ENCODE measurements around the gene RO60. TPM values are rescaled to one million over a fixed set of nuclear protein-coding genes. Genes with fewer than 3 reads are reported as not detected.
"Not testable (repeated sequence)": the region's sequence is repeated elsewhere in the genome, so short reads cannot be mapped to it uniquely, and the experiment has no call there.

Gene RO60
- total RNA-seq, 2 donors from 2014 or later: 79.4 to 92.0 TPM

DNA sequence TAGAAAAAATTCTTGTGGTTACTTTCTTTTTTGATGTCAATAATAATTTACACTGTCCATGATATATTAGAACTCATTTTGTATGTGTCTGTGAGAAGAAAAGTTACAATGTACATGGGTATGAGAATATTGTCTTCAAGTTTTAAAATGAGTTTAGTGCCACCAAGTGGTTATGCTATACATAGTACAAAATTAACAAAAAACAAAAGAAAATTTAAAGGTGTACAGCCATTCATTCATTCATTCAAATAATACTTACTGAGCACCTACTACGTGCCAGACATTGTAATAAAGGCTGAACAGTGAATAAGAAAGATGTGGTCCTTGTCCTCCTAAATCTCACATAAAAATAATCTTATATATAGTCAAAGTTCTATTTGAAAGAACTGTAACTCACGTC is 28.0 kb upstream of the RO60 start:
- Histone ChIP-seq H3K27ac (ENCODE audit: low read depth, low read length) (no peak overlapping the region), H3K9ac (ENCODE audit: extremely low read depth, low read length, poor library complexity, severe bottlenecking) (no peak overlapping the region), H3K27me3 (ENCODE audit: control insufficient read depth, insufficient read depth, low read length, poor library complexity, severe bottlenecking) (no peaks in the 10 kb centered on the region), H3K4me1 (ENCODE audit: control insufficient read depth, insufficient read depth, low read length) (no peaks in the 10 kb centered on the region), H3K9me3 (ENCODE audit: control insufficient read depth, low read length) (no peaks in the 10 kb centered on the region), H3K4me3 (ENCODE audit: low read length) (no peak overlapping the region), H3K36me3 (ENCODE audit: control insufficient read depth, insufficient read depth, low read length) (peaks cover 13% of the 10 kb centered on the region)
- whole genome bisulfite sequencing, 2 experiments (ENCODE audit: insufficient coverage in 1 of 2, insufficient read length in 1 of 2): 100% methylated on average over 1 of the region's 2 CpGs
- Mint-ChIP-seq H3K4me1 (peaks cover 9% of the 10 kb centered on the region), H3K4me3 (no peak overlapping the region), H3K27ac (no peak overlapping the region), H3K9me3 (peaks cover 5% of the 10 kb centered on the region), H3K27me3 (ENCODE audit: insufficient read depth) (no peaks in the 10 kb centered on the region), H3K36me3 (ENCODE audit: low read depth) (peaks cover 20% of the 10 kb centered on the region)
- TF ChIP-seq, protein P1, sequence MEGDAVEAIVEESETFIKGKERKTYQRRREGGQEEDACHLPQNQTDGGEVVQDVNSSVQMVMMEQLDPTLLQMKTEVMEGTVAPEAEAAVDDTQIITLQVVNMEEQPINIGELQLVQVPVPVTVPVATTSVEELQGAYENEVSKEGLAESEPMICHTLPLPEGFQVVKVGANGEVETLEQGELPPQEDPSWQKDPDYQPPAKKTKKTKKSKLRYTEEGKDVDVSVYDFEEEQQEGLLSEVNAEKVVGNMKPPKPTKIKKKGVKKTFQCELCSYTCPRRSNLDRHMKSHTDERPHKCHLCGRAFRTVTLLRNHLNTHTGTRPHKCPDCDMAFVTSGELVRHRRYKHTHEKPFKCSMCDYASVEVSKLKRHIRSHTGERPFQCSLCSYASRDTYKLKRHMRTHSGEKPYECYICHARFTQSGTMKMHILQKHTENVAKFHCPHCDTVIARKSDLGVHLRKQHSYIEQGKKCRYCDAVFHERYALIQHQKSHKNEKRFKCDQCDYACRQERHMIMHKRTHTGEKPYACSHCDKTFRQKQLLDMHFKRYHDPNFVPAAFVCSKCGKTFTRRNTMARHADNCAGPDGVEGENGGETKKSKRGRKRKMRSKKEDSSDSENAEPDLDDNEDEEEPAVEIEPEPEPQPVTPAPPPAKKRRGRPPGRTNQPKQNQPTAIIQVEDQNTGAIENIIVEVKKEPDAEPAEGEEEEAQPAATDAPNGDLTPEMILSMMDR (conservative IDR thresholded peaks at IDR 0.05): peak; percentile 53
- DNase-seq: no peak

DNA sequence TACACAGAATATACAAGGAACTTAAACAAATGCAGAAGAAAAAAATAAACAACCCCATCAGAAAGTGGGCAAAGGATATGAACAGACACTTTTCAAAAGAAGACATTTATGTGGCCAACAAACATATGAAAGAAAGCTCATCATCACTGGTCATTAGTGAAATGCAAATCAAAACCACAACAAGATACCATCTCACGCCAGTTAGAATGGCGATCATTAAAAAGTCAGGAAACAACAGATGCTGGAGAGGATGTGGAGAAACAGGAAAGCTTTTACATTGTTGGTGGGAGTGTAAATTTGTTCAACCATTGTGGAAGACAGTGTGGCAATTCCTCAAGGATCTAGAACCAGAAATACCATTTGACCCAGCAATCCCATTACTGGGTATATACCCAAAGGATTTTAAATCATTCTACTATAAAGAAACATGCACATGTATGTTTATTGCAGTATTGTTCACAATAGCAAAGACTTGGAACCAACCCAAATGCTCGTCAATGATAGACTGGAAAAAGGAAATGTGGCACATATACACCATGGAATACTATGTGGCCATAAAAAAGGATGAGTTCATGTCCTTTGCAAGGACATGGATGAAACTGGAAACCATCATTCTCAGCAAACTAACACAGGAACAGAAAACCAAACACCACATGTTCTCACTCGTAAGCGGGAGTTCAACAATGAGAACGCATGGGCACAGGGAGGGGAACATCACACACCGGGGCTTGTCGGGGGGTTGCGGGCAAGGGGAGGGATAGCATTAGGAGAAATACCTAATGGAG is 26.6 kb upstream of the RO60 start:
- not testable (repeated sequence) for H3K27ac Mint-ChIP-seq; H3K27me3 ChIP-seq (ENCODE audit: control insufficient read depth, insufficient read depth, low read length, poor library complexity, severe bottlenecking); DNase-seq; H3K4me1 ChIP-seq (ENCODE audit: control insufficient read depth, insufficient read depth, low read length); H3K27ac ChIP-seq (ENCODE audit: low read depth, low read length); H3K4me3 ChIP-seq (ENCODE audit: low read length); H3K9me3 ChIP-seq (ENCODE audit: control insufficient read depth, low read length); H3K9me3 Mint-ChIP-seq; H3K9ac ChIP-seq (ENCODE audit: extremely low read depth, low read length, poor library complexity, severe bottlenecking); H3K4me3 Mint-ChIP-seq; H3K27me3 Mint-ChIP-seq (ENCODE audit: insufficient read depth)
- H3K4me1 Mint-ChIP-seq: peaks cover 12% of the 10 kb centered on the region
- peaks cover 23% of the 10 kb centered on the region for H3K36me3 Mint-ChIP-seq (ENCODE audit: low read depth)
- 93 to 97% methylated on average over 6 to 7 of the region's 9 CpGs for WGBS, 2 experiments (ENCODE audit: insufficient coverage in 1 of 2, insufficient read length in 1 of 2)
- H3K36me3 ChIP-seq (ENCODE audit: control insufficient read depth, insufficient read depth, low read length): peaks cover 10% of the 10 kb centered on the region

DNA sequence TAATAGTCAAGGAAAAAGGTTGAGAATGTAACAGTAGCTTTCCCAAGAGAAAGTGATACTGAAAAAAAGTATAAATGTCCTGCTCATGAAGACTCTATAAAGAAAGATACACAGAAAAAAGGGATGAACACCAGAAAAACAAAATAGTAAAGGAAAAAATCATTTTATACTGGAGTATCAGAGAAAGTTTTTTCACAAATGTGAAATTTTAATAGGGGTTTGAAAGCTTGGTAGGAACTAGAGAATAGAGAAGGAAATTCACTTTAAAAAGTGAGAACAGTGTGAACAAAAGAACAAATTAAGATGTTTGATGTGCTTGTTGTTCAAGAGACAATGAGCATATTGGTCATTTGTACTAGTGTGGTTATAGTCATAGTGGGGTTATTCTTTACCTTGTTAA is 25.8 kb upstream of the RO60 start:
- DNase-seq: no peak
- Histone ChIP-seq H3K27ac (ENCODE audit: low read depth, low read length) (no peak overlapping the region), H3K9ac (ENCODE audit: extremely low read depth, low read length, poor library complexity, severe bottlenecking) (no peak overlapping the region), H3K36me3 (ENCODE audit: control insufficient read depth, insufficient read depth, low read length) (peaks cover 5% of the 10 kb centered on the region), H3K27me3 (ENCODE audit: control insufficient read depth, insufficient read depth, low read length, poor library complexity, severe bottlenecking) (no peaks in the 10 kb centered on the region), H3K9me3 (ENCODE audit: control insufficient read depth, low read length) (no peaks in the 10 kb centered on the region), H3K4me3 (ENCODE audit: low read length) (no peak overlapping the region), H3K4me1 (ENCODE audit: control insufficient read depth, insufficient read depth, low read length) (no peaks in the 10 kb centered on the region)
- Mint-ChIP-seq H3K9me3 (peaks cover 5% of the 10 kb centered on the region), H3K27me3 (ENCODE audit: insufficient read depth) (no peaks in the 10 kb centered on the region), H3K27ac (peak overlapping the region; percentile 26), H3K4me1 (peaks cover 12% of the 10 kb centered on the region), H3K36me3 (ENCODE audit: low read depth) (peaks cover 25% of the 10 kb centered on the region), H3K4me3 (no peak overlapping the region)
- TF ChIP-seq, protein P1 (conservative IDR thresholded peaks at IDR 0.05): no peak
